Measurements from ENCODE around the gene MIEF1. TPM values are rescaled to one million over a fixed set of nuclear protein-coding genes. Genes with fewer than 3 reads are reported as not detected.

MIEF1 gene
- total RNA-seq, 1 experiment from 2014 or later = 29.9 TPM

- H3K27ac ChIP-seq (ENCODE audit: low read length) = no peak overlapping the region
- intact Hi-C loops (cut with micrococcal nuclease; ENCODE audit: unreplicated experiment) = no loop called here
- no peaks in the 10 kb centered on the region for H3K9me3 ChIP-seq (ENCODE audit: control insufficient read depth, insufficient read depth, low read depth, low read length)
- ChIA-PET CTCF (no interaction called here), POLR2A (no interaction called here)
- in situ Hi-C loops (cut with HindIII; ENCODE audit: low pct_unique_long_range_greater_than_20kb, low sequenced_read_pairs) = no loop called here
- ATAC-seq (no peak), DNase-seq (ENCODE audit: low read depth, low spot score) (no peak)
- H3K27me3 ChIP-seq (ENCODE audit: control insufficient read depth, insufficient read depth, low read length) = no peaks in the 10 kb centered on the region
- no peaks in the 10 kb centered on the region for H3K4me1 ChIP-seq (ENCODE audit: control insufficient read depth, insufficient read depth, low read length)
- BruUV-seq (replicated peaks) = no TSS peak
- H3K4me3 ChIP-seq (ENCODE audit: low read depth in 2 of 2, low read length in 2 of 2) = no peak overlapping the region
- TF ChIP-seq TCF7L2 (IDR thresholded peaks at IDR 0.05; ENCODE audit: low read depth, low read length) (no peak), SIN3A (IDR thresholded peaks at IDR 0.05; ENCODE audit: borderline replicate concordance, insufficient read depth, low read depth, low read length) (no peak), CTCF (IDR thresholded peaks at IDR 0.05) (no peak), POLR2AphosphoS5 (IDR thresholded peaks at IDR 0.05; ENCODE audit: low read depth, low read length) (no peak)
- no peaks in the 10 kb centered on the region for H3K36me3 ChIP-seq (ENCODE audit: control insufficient read depth, insufficient read depth, low read length)
Observed at GRCh38 chr22:39453765-39454378, 48.2 kb upstream of the MIEF1 start.

- H3K27me3 ChIP-seq (ENCODE audit: control insufficient read depth, insufficient read depth, low read length) = no peaks in the 10 kb centered on the region
- in situ Hi-C loops (cut with HindIII; ENCODE audit: low pct_unique_long_range_greater_than_20kb, low sequenced_read_pairs) (no loop called here), intact Hi-C loops (cut with micrococcal nuclease; ENCODE audit: unreplicated experiment) (no loop called here)
- TF ChIP-seq CTCF (IDR thresholded peaks at IDR 0.05) (no peak), REST (IDR thresholded peaks at IDR 0.05; ENCODE audit: insufficient read depth in 1 of 2, low read depth in 2 of 2, low read length in 1 of 2) (no peak), TCF7L2 (IDR thresholded peaks at IDR 0.05; ENCODE audit: low read depth, low read length) (no peak), SIN3A (IDR thresholded peaks at IDR 0.05; ENCODE audit: borderline replicate concordance, insufficient read depth, low read depth, low read length) (no peak), POLR2AphosphoS5 (IDR thresholded peaks at IDR 0.05; ENCODE audit: low read depth, low read length) (no peak)
- no peak for DNase-seq (ENCODE audit: low read depth, low spot score)
- ATAC-seq = no peak
- POLR2A ChIA-PET = no interaction called here
- no peak overlapping the region for H3K4me3 ChIP-seq (ENCODE audit: low read depth in 2 of 2, low read length in 2 of 2)
- CTCF ChIA-PET = no interaction called here
- H3K27ac ChIP-seq (ENCODE audit: low read length) = no peak overlapping the region
- H3K9me3 ChIP-seq (ENCODE audit: control insufficient read depth, insufficient read depth, low read depth, low read length) = no peaks in the 10 kb centered on the region
- no peaks in the 10 kb centered on the region for H3K36me3 ChIP-seq (ENCODE audit: control insufficient read depth, insufficient read depth, low read length)
- H3K4me1 ChIP-seq (ENCODE audit: control insufficient read depth, insufficient read depth, low read length) = no peaks in the 10 kb centered on the region
- BruUV-seq (replicated peaks) = no TSS peak
Observed at GRCh38 chr22:39454385-39454871, 47.7 kb upstream of the MIEF1 start.

All from Panc1 (cell line).